BLaER1 treated with 17β-estradiol and CSF1 and Interleukin-3, amounts not matched to agents 10 nM and 100 nM (cell line): Measurements from ENCODE around the gene LEKR1.

Source experiments
- H3K27ac ChIP-seq, 11 experiments: shearing (Covaris generic); formaldehyde crosslinking; 2 replicates each; pipeline ENCODE4 v1.8.1; 2022
- H3K27me3 ChIP-seq, 11 experiments: shearing (Covaris generic); formaldehyde crosslinking; 2 replicates each; pipeline ENCODE4 v1.8.1; 2022
- H3K36me3 ChIP-seq, 11 experiments: shearing (Covaris generic); formaldehyde crosslinking; 2 replicates each; pipeline ENCODE4 v1.8.1; 2022
- H3K4me1 ChIP-seq, 10 experiments: shearing (Covaris generic); formaldehyde crosslinking; 2 replicates each; pipeline ENCODE4 v1.8.1; 2022
- H3K4me2 ChIP-seq, 11 experiments: shearing (Covaris generic); formaldehyde crosslinking; 2 replicates each; pipeline ENCODE4 v1.8.1; 2022
- H3K4me3 ChIP-seq, 10 experiments: shearing (Covaris generic); formaldehyde crosslinking; 2 replicates each; pipeline ENCODE4 v1.8.1; 2022
- H3K9ac ChIP-seq, 11 experiments: shearing (Covaris generic); formaldehyde crosslinking; 2 replicates each; pipeline ENCODE4 v1.8.1; 2022
- H3K9me3 ChIP-seq, 11 experiments: shearing (Covaris generic); formaldehyde crosslinking; replicated peaks in 1 of 11; 2 replicates each; pipeline ENCODE4 v1.8.1; 2022
- H4K20me1 ChIP-seq, 11 experiments: shearing (Covaris generic); formaldehyde crosslinking; 2 replicates each; pipeline ENCODE4 v1.8.1; 2022
- Cebpa-rat ChIP-seq, 11 experiments: shearing (Covaris generic); IDR thresholded peaks; 2 replicates each; pipeline ENCODE4 v1.8.1; 2022

Gene LEKR1

GRCh38 chr3:157001221-157001957 lies 175.2 kb downstream of the LEKR1 start:
- TF ChIP-seq Cebpa-rat (IDR thresholded peaks at IDR 0.05), result no peak
- Histone ChIP-seq H3K9me3 (no peaks in the 10 kb centered on the region), H3K4me3 (no peak overlapping the region), H3K4me2 (no peak overlapping the region), H3K36me3 (no peaks in the 10 kb centered on the region), H3K27ac (no peak overlapping the region), H3K9ac (no peak overlapping the region), H3K27me3 (no peaks in the 10 kb centered on the region), H4K20me1 (no peaks in the 10 kb centered on the region), H3K4me1 (no peaks in the 10 kb centered on the region)

- Histone ChIP-seq H3K9ac (no peak overlapping the region), H4K20me1 (no peaks in the 10 kb centered on the region), H3K27me3 (no peaks in the 10 kb centered on the region), H3K27ac (no peak overlapping the region), H3K4me3 (no peak overlapping the region), H3K36me3 (no peaks in the 10 kb centered on the region), H3K9me3 (no peaks in the 10 kb centered on the region), H3K4me2 (no peak overlapping the region), H3K4me1 (no peaks in the 10 kb centered on the region)
- no peak for TF ChIP-seq Cebpa-rat (IDR thresholded peaks at IDR 0.05)
Measured at GRCh38 chr3:157021679-157022078, 195.5 kb downstream of the LEKR1 start.

GRCh38 chr3:157023226-157023625 lies 197.1 kb downstream of the LEKR1 start:
- no peak for TF ChIP-seq Cebpa-rat (IDR thresholded peaks at IDR 0.05)
- Histone ChIP-seq H3K4me3 (no peak overlapping the region), H3K9me3 (no peaks in the 10 kb centered on the region), H3K27ac (no peak overlapping the region), H3K9ac (no peak overlapping the region), H3K36me3 (no peaks in the 10 kb centered on the region), H4K20me1 (no peaks in the 10 kb centered on the region), H3K4me1 (peaks cover 0 to 8% (median 2%) of the 10 kb centered on the region in 10 experiments; a peak in 8 of 20 replicates), H3K27me3 (no peaks in the 10 kb centered on the region), H3K4me2 (no peak overlapping the region)

GRCh38 chr3:157026091-157026490 lies 199.9 kb downstream of the LEKR1 start:
- peaks cover 8 to 32% (median 16%) of the 10 kb centered on the region in 10 experiments; a peak in 19 of 20 replicates for H3K4me1 ChIP-seq
- no peak overlapping the region for H3K27ac ChIP-seq
- H4K20me1 ChIP-seq, result no peaks in the 10 kb centered on the region
- no peak overlapping the region for H3K4me3 ChIP-seq
- H3K4me2 ChIP-seq, result no peak overlapping the region
- no peak for TF ChIP-seq Cebpa-rat (IDR thresholded peaks at IDR 0.05)
- no peaks in the 10 kb centered on the region for H3K36me3 ChIP-seq
- H3K27me3 ChIP-seq, result no peaks in the 10 kb centered on the region
- no peaks in the 10 kb centered on the region for H3K9me3 ChIP-seq
- H3K9ac ChIP-seq, result no peak overlapping the region

GRCh38 chr3:157027861-157028745 lies 201.9 kb downstream of the LEKR1 start:
- no peak overlapping the region; a peak in 1 of 22 replicates for H3K27ac ChIP-seq
- no peaks in the 10 kb centered on the region for H3K36me3 ChIP-seq
- peaks cover 8 to 33% (median 17%) of the 10 kb centered on the region in 10 experiments; a peak in 19 of 20 replicates for H3K4me1 ChIP-seq
- H3K4me3 ChIP-seq, result no peak overlapping the region
- peak overlapping the region in 4 of 11 experiments; percentile 4 to 71 (median 37); a peak in 7 of 22 replicates for H3K4me2 ChIP-seq
- no peaks in the 10 kb centered on the region for H4K20me1 ChIP-seq
- no peaks in the 10 kb centered on the region for H3K27me3 ChIP-seq
- TF ChIP-seq Cebpa-rat (IDR thresholded peaks at IDR 0.05), result no peak
- H3K9me3 ChIP-seq, result no peaks in the 10 kb centered on the region
- no peak overlapping the region for H3K9ac ChIP-seq

GRCh38 chr3:157029365-157029790 lies 203.2 kb downstream of the LEKR1 start:
- Histone ChIP-seq H3K9ac (peak overlapping the region in 1 of 11 experiments; percentile 53; a peak in 1 of 22 replicates), H3K4me2 (peak overlapping the region; percentile 11 to 78 (median 47); a peak in 19 of 22 replicates), H3K36me3 (no peaks in the 10 kb centered on the region), H3K9me3 (no peaks in the 10 kb centered on the region), H3K27me3 (no peaks in the 10 kb centered on the region), H3K4me3 (no peak overlapping the region), H4K20me1 (no peaks in the 10 kb centered on the region), H3K4me1 (peaks cover 8 to 33% (median 17%) of the 10 kb centered on the region in 10 experiments; a peak in 19 of 20 replicates), H3K27ac (peak overlapping the region in 8 of 11 experiments; percentile 9 to 54 (median 32); a peak in 10 of 22 replicates)
- no peak for TF ChIP-seq Cebpa-rat (IDR thresholded peaks at IDR 0.05)

- no peak overlapping the region for H3K27ac ChIP-seq
- H3K4me3 ChIP-seq, result no peak overlapping the region
- no peaks in the 10 kb centered on the region for H3K9me3 ChIP-seq
- H4K20me1 ChIP-seq, result no peaks in the 10 kb centered on the region
- no peak overlapping the region for H3K9ac ChIP-seq
- H3K27me3 ChIP-seq, result no peaks in the 10 kb centered on the region
- H3K36me3 ChIP-seq, result no peaks in the 10 kb centered on the region
- H3K4me1 ChIP-seq, result peaks cover 8 to 33% (median 17%) of the 10 kb centered on the region in 10 experiments; a peak in 19 of 20 replicates
- H3K4me2 ChIP-seq, result peak overlapping the region in 4 of 11 experiments; percentile 9 to 78 (median 38); a peak in 3 of 22 replicates
- no peak for TF ChIP-seq Cebpa-rat (IDR thresholded peaks at IDR 0.05)
Measured at GRCh38 chr3:157030712-157031111, 204.6 kb downstream of the LEKR1 start.

- no peak overlapping the region for H3K4me3 ChIP-seq
- H3K36me3 ChIP-seq, result no peaks in the 10 kb centered on the region
- no peak overlapping the region for H3K4me2 ChIP-seq
- TF ChIP-seq Cebpa-rat (IDR thresholded peaks at IDR 0.05), result no peak
- peaks cover 8 to 32% (median 16%) of the 10 kb centered on the region in 10 experiments; a peak in 19 of 20 replicates for H3K4me1 ChIP-seq
- no peaks in the 10 kb centered on the region for H4K20me1 ChIP-seq
- H3K9me3 ChIP-seq, result no peaks in the 10 kb centered on the region
- H3K9ac ChIP-seq, result no peak overlapping the region
- no peaks in the 10 kb centered on the region for H3K27me3 ChIP-seq
- H3K27ac ChIP-seq, result no peak overlapping the region
Measured at GRCh38 chr3:157033001-157033400, 206.8 kb downstream of the LEKR1 start.

GRCh38 chr3:157040456-157040855 lies 214.3 kb downstream of the LEKR1 start:
- Histone ChIP-seq H3K4me2 (no peak overlapping the region), H3K27me3 (no peaks in the 10 kb centered on the region), H3K27ac (no peak overlapping the region), H3K9me3 (peaks cover 0 to 3% (median 0%) of the 10 kb centered on the region in 11 experiments; a peak in 2 of 22 replicates), H4K20me1 (no peaks in the 10 kb centered on the region), H3K4me3 (no peak overlapping the region), H3K36me3 (no peaks in the 10 kb centered on the region), H3K9ac (no peak overlapping the region), H3K4me1 (peaks cover 0 to 4% (median 0%) of the 10 kb centered on the region in 10 experiments; a peak in 1 of 20 replicates)
- TF ChIP-seq Cebpa-rat (IDR thresholded peaks at IDR 0.05), result no peak
